NCI-H82 treated with DMSO at 0.1 percent for 48 hours (cell line): ENCODE measurements around the gene PRMT6.
"Not testable (repeated sequence)": the region's sequence is repeated elsewhere in the genome, so short reads cannot be mapped to it uniquely, and the experiment has no call there.

Experiments used
- DNase-seq: peaks from one replicate; lab custom pipeline; 2025; ENCODE audit not compliant: unreplicated experiment; lab: John Stamatoyannopoulos, UW

Gene PRMT6

DNA sequence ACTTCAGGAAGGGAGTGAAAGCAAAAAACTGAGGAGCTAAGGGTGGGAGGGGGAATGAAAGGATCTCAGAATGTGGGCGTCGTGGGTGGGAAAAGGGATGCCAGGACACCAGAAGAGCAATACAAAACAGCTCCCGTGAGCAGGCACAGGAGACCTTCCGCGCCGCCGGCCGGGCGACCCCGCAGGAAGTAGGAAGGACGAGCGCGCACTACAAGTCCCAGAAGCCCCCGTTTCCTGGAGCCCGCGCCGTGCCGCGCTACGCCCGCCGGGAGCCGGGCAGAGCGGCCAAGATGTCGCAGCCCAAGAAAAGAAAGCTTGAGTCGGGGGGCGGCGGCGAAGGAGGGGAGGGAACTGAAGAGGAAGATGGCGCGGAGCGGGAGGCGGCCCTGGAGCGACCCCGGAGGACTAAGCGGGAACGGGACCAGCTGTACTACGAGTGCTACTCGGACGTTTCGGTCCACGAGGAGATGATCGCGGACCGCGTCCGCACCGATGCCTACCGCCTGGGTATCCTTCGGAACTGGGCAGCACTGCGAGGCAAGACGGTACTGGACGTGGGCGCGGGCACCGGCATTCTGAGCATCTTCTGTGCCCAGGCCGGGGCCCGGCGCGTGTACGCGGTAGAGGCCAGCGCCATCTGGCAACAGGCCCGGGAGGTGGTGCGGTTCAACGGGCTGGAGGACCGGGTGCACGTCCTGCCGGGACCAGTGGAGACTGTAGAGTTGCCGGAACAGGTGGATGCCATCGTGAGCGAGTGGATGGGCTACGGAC is at the start of gene PRMT6:
PRMT6 (plus strand) TSS at position 249 of the 771 bp plus-strand sequence; CDS start at position 291, 42 bp downstream.
- DNase-seq: peak; percentile 78

DNA sequence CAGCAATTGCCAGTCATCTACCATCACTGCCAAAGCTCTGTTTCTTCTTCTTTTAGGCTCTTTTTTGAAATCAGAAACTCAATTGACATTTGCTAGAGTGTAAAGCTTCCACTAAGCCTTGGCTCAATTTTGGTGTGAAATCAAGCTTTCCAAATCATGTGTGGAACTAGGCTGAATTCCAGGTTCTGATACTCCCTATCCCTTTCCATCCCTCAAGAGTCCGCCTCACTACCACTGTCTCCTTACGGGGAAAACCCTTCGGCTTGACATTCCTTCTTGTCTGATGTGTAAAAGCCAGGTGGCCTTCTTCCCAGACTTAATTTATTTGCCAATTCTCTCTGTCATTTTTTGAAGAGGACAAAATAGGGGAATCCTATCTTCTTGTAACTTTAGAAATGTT is 47.2 kb upstream of the PRMT6 start:
- DNase-seq: no peak

DNA sequence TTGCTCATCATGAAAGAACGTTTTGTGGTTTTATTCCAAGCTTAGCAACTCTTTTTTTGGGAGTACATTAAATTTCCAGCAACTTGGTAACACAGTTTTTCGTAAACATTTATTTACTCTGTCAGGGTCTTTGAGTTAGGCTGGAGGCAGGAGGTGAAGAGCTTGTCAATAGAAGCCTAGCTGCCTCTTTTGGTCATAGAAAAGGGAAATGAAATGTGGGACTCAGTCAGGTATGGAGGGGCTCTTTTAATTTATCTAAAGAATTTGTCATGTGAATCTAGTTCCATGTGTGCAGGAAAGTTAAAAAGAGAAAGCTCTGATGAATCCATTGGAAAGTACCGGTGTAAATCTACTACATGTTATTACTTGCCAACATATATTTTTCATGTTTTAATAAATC is 45.9 kb upstream of the PRMT6 start:
- DNase-seq: no peak

DNA sequence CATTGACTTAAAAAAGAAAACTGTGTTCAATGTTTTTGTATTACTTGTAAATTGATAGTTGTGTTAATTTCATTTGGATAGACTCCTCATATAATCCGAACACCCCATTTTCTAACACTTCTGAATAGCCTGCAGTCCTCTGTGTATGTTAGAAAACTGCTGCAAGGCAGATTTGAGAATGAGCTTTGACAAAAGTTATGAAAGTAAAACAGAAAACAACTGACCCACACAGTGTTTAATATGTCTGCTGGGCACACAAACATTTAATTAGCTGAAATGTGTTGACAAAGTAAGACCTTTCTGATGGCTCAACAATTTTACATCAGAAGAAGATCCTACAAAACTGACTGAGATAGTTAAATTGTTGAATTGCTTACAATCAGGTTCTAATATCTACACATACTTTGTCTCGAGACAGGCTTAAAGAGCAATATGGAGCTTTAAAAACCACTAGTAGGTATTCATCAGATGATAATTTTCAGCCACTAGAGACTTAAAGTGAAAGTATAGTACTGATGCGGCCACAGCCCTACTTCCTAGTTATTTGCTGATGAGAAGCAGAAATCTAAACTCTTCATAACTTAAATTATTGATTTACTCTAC is 40.0 kb upstream of the PRMT6 start:
- no peak for DNase-seq

DNA sequence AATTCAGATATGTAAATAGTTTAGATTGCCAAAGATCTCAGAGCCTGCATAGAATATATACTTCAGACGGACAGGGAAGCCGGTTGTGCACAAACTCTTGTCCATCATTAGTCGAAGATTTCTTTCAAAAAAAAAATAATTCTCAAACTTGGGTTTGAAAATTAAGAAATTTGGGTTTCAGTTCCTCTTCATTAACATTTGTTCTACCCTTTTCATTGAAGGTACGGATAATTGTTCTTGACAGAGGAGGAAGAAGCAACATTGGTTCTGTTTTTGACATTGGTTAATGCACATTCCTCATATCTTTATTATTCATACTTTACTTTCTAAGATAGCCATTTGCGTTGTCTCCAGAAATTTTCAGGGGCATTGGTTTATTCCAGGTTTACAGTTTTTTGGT is 38.0 kb upstream of the PRMT6 start:
- DNase-seq: no peak

DNA sequence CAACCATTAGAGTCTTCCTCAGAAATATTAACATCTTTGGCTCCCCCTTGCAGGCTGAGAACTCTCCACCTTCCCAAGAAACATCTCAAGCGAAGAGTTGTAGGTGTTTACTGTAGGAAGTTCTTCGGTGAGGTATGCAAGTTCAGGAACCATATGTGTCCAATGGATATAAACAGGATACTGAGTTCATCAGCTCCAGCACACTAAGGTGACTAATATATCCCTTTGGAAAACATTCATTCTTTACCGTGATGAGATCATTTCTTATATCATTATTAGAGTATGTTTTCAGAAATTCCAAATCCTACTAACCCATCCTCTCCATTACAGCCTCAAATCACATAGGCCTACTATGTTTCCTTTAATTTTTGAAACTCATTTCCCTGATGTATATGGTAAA is 37.3 kb upstream of the PRMT6 start:
- no peak for DNase-seq

DNA sequence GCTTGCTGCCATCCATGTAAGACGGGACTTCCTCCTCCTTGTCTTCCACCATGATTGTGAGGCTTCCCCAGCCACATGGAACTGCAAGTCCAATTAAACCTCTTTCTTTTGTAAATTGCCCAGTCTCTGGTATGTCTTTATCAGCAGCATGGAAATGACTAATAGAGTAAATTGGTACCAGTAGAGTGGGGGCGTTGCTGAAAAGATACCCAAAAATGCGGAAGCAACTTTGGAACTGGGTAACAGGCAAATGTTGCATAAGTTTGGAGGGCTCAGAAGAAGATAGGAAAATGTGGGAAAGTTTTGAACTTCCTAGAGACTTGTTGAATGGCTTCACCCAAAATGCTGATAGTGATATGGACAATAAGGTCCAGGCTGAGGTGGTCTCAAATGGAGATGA is 17.6 kb upstream of the PRMT6 start:
- DNase-seq: not testable (repeated sequence)

DNA sequence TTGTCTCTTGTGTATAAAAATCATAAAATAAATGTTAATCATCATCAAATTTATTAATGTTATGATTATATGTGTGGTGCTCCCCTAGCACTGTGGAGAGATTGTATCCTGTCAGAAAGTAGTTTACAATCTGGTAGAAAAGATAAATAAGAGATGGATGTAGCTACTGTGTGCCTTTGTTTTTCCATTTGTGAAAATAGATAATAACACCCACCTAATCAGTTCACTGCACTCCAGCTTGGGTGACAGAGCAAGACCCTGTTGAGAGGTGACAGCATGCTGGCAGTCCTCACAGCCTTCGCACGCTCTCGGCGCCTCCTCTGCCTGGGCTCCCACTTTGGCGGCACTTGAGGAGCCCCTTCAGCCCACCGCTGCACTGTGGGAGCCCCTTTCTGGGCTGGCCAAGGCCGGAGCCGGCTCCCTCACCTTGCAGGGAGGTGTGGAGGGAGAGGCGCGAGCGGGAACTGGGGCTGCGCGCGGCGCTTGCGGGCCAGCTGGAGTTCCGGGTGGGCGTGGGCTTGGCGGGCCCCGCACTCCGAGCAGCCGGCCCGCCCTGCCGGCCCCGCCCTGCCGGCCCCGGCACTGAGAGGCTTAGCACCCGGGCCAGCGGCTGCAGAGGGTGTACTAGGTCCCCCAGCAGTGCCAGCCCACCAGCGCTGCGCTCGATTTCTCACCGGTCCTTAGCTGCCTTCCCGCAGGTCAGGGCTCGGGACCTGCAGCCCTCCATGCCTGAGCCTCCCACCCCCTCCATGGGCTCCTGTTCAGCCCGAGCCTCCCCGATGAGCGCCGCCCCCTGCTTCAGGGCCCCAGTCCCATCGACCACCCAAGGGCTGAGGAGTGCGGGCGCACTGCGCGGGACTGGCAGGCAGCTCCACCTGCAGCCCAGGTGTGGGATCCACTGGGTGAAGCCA is 11.9 kb upstream of the PRMT6 start:
- not testable (repeated sequence) for DNase-seq

DNA sequence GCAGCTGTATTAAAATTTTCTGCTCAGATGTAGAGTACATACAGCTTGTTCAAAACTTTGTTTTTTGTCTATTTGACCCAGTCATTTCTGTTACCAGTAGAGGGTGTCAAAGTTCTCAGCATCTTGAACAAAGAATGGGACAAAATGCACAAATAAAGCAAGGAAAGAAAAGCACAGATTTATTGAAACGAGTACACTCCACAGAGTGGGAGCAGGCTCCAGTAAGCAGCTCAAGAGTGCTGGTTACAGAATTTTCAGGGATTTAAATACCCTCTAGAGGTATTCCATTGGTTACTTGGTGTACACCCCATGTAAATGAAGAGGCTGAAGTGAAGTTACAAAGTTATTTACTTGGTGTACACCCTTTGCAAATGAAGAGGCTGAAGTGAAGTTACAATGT is 8.9 kb upstream of the PRMT6 start:
- DNase-seq: no peak

DNA sequence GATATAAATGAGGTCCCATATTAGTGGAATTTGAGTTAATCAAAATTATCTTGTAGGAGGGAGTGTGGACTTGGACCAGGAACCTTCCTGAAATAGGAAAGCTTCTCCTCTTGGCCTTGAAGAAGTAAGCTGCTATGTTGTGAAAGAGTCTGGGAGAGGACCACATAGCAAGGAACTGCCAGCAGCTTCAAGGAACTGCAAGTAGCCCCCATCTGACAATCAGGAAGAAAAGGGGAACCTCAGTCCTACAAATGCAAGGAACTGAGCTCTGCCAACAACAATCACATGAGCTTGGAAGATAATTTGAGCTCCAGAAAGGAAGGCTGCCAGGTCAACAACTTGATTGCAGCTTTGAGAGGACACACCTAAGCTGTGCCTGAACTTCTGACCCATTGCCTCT is 8.2 kb upstream of the PRMT6 start:
- DNase-seq: no peak

DNA sequence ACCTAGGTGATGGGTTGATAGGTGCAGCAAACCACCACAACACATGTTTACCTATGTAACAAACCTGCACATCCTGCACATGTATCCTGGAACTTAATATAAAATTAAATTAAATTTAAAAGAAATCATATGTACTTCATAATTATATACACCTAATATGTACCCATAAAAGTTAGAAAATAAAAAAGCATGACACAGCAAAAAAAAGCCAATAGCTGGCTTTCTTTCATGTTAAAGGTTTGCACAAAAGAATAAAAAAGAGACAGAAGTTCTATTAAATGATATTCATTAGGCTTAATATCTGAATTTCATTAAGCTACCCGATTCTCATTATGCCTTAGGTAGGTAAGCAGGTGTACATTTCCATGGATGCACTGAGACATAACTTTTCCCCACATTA is 5.2 kb upstream of the PRMT6 start:
- no peak for DNase-seq

DNA sequence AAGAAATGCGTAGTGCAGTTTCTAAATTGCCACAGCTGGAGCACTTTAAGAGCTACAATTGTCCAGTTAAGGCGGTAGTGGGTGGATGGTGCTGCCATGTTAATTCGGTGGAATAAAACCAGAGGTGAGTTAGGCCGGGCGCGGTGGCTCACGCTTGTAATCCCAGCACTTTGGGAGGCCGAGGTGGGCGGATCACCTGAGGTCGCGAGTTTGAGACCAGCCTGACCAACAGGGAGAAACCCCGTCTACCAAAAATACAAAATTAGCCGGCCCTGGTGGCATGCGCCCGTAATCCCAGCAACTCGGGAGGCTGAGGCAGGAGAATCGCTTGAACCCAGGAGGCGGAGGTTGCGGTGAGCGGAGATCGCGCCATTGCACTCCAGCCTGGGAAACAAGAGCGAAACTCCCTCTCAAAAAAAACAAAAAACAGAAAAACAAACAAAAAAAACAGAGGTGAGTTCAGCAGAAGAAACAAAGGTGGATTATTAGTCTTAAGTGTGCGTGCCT is 502 bp upstream of the PRMT6 start:
- DNase-seq: not testable (repeated sequence)

DNA sequence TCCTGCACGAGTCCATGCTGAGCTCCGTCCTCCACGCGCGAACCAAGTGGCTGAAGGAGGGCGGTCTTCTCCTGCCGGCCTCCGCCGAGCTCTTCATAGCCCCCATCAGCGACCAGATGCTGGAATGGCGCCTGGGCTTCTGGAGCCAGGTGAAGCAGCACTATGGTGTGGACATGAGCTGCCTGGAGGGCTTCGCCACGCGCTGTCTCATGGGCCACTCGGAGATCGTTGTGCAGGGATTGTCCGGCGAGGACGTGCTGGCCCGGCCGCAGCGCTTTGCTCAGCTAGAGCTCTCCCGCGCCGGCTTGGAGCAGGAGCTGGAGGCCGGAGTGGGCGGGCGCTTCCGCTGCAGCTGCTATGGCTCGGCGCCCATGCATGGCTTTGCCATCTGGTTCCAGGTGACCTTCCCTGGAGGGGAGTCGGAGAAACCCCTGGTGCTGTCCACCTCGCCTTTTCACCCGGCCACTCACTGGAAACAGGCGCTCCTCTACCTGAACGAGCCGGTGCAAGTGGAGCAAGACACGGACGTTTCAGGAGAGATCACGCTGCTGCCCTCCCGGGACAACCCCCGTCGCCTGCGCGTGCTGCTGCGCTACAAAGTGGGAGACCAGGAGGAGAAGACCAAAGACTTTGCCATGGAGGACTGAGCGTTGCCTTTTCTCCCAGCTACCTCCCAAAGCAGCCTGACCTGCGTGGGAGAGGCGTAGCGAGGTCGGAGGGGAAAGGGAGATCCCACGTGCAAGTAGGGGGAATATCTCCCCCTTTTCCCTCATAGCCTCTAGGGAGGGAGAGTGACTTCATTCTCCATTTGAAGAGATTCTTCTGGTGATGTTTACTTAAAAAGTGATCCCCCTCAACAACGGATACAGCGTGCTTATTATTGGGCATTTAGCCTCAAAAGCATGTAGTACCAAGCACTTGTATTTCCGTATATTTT is 991 bp downstream of the PRMT6 start:
- no peak for DNase-seq

DNA sequence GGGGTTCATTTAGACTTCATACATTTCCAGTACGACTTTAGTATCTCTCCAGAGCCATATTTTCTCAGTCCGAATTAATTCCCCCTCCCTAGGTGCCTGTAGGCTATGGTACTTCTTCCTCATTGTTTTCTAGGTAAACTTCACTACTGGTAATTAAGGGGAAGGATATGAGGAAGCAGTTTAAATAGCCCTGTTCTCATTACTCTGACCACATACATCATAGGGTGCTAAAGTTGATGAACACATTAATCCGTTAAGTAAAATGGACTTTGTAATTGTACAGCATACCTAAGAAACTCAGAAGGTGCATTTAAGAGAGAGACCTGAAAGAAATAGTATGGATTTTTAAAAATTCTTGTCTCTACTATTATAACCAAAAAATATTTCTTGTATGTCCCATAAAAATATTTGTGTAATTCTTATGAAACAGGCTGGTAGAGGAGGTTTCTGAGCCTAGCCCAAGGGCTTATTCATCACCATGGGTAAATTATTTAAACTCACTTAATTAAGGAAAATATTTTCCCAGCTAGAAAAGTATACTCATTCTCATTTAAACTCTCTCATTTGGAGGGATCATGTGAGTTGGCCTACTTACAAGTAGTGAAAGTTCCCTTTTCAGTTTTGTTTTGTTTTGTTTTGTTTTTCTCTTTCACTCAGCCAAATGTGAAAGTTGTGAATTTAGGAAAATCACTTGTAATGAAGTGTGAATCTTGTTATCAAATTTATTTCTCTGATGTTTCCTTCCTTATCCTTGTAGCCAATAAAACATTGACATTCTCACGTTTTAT is 2.0 kb downstream of the PRMT6 start:
- DNase-seq: no peak

DNA sequence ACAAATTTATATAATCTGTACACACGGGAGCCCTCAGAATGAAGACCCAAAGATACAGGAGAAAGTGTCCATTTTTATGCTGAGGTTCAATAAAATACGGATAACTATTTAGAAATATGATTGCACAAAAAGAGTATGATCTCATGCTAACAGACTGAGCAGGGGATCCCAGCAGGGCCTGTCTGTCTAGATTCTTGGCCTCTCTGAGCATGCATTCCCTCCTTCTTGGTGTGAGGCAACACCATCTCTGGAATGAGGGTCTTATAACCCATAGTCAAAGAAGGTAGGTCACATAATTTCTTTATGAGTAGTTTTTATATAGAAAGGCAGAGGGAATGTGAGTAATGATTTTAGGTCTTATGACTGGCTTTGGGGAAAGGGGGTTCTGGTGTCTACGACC is 5.4 kb downstream of the PRMT6 start:
- no peak for DNase-seq

DNA sequence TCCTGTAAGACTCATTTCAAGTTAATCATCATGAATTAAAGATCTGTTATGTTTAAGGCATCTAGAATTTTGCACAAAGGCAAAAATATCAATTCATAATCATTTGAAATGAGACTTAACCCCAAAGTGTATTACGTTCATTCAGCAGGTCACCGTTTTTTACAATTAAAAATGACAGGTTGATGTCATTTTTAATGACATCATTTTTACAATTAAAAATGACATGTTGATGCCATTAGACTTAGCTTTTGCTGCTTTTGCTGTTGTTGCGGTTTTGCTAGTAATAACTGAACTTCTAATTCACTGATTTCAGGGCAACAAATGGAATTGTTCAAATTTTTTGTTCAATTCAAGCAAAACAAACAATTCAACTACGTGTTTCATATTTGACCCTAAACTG is 17.0 kb downstream of the PRMT6 start:
- no peak for DNase-seq

DNA sequence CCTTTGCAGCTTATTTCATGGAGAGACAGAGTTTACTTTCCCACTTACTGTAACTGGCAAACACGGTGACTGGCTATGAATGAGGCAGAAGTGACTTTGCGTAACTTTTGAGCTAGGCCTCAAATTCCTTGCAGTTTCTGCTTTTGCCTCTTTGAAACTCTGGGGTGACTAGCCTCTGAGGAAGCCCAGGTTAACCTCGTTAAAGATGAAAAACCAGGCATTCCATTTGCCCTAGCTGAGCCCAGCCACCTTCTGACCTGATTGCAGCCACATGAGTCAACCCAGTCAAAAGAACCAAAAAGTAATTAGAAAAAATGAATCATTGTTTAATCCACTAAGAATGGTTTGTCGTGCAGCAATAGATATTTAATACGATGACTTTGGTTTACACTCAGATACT is 20.4 kb downstream of the PRMT6 start:
- no peak for DNase-seq

DNA sequence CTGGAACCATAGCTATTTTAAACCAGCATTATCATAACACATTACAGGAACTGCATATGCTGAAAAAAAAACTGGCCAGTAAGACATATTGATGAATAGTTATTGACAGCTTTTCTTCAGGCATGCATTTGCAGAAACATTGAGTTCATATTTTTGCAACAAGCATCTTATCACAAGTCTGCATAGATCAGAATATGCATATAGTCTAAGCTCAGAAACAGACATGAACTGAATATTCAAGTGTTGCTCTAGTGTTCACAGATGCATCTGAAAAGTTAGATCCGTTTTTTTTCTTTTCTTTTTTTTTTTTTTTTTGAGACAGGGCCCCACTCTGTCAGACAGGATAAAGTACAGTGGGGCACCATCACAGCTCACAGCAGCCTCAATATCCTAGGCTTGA is 22.8 kb downstream of the PRMT6 start:
- DNase-seq: no peak

DNA sequence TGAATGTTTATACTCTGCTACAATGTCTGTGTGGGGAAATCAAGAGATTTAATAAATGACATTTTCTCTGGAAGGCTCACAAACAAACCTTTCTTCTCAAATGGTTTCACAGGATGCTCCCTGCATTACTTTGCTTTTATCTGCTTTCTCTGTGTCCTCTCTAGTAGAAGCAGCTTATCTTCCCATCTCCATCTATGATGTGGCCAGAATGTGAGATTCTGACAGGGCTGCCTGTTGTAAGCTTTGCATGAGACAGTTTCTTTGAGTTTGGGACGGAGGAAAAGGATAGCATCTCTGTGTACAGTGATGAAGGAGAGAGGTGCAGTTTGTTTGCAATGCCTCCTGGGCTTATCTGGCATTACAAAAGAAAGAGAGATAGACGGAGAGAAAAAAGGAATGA is 24.6 kb downstream of the PRMT6 start:
- no peak for DNase-seq

DNA sequence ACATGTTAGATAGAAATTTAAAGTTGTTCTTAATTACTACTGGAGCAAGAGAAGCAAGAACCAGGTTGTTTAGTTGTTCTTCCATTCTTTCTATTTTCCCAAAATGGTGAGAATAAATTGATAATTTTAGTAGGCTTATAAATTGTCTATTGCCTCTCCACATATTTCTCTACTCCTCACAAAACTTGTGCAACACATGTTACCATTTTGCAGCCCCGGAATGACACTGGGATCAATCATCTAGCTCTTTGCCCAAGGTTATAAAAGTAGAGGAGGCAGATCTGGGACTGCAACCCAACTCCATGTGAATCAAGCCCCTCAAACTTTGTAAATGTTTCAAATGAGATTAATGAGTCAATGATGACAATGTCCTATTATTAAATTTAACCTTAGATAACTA is 34.9 kb downstream of the PRMT6 start:
- DNase-seq: no peak
